HepG2 (cell line): ENCODE results near the gene PSKH1. TPM values are rescaled to one million over a fixed set of nuclear protein-coding genes. Genes with fewer than 3 reads are reported as not detected.

Source experiments
- CENPT ChIP-seq: sonication (generic); formaldehyde crosslinking; IDR thresholded peaks from 2 replicates; pipeline ENCODE4 v1.8.0; 2022; ENCODE audit warnings: low read depth, mild to moderate bottlenecking, moderate library complexity, missing genetic modification reagents
- ETS1 ChIP-seq: sonication (generic); formaldehyde crosslinking; IDR thresholded peaks from 2 replicates; pipeline ENCODE4 v1.4.0; 2020; ENCODE audit warnings: missing genetic modification reagents
- FOXA3 ChIP-seq: IDR thresholded peaks from 2 replicates; pipeline ENCODE4 v1.6.1; 2016; ENCODE audit warnings: missing genetic modification reagents, missing compliant biosample characterization
- HHEX ChIP-seq: IDR thresholded peaks from 2 replicates; pipeline ENCODE4 v1.6.1; 2016; ENCODE audit warnings: control low read depth
- HNF4A ChIP-seq: sonication (generic); formaldehyde crosslinking; IDR thresholded peaks from 2 replicates; pipeline ENCODE4 v1.4.0; 2020; ENCODE audit warnings: missing genetic modification reagents
- KDM2A ChIP-seq: sonication (generic); formaldehyde crosslinking; IDR thresholded peaks from 2 replicates; pipeline ENCODE4 v1.4.0; 2020; ENCODE audit warnings: low read depth, missing genetic modification reagents, borderline replicate concordance
- NR2C2 ChIP-seq: sonication (generic); formaldehyde crosslinking; IDR thresholded peaks from 2 replicates; pipeline ENCODE4 v1.4.0; 2020; ENCODE audit warnings: missing genetic modification reagents, mild to moderate bottlenecking, moderate library complexity, borderline replicate concordance
- RBFOX2 ChIP-seq: fragments of 200-400 bp; formaldehyde crosslinking; IDR thresholded peaks from 2 replicates; pipeline ENCODE4 v1.6.1; 2017; ENCODE audit warnings: low read depth, mild to moderate bottlenecking, low read length
- SMAD1 ChIP-seq: sonication (generic); formaldehyde crosslinking; IDR thresholded peaks from 2 replicates; pipeline ENCODE4 v1.4.0; 2020; ENCODE audit warnings: missing genetic modification reagents, low read depth, mild to moderate bottlenecking, borderline replicate concordance
- SP5 ChIP-seq: IDR thresholded peaks from 2 replicates; pipeline ENCODE4 v1.6.1; 2016; ENCODE audit warnings: low read depth, borderline replicate concordance
- TGIF2 ChIP-seq: IDR thresholded peaks from 2 replicates; pipeline ENCODE4 v1.6.1; 2016; ENCODE audit warnings: control low read depth, missing compliant biosample characterization
- U2AF1 ChIP-seq: fragments of 200-400 bp; formaldehyde crosslinking; optimal IDR thresholded peaks from 2 replicates; pipeline ENCODE3; 2017; ENCODE audit warnings: mild to moderate bottlenecking, low read depth, low read length
- ZFX ChIP-seq: sonication (generic); formaldehyde crosslinking; IDR thresholded peaks from 2 replicates; pipeline ENCODE4 v1.4.0; 2020; ENCODE audit warnings: mild to moderate bottlenecking, low read depth, missing genetic modification reagents, moderate library complexity
- ZNF124 ChIP-seq: sonication (generic); formaldehyde crosslinking; IDR thresholded peaks from 2 replicates; pipeline ENCODE4 v1.4.0; 2020; ENCODE audit warnings: missing genetic modification reagents
- ZNF234 ChIP-seq: sonication (generic); formaldehyde crosslinking; conservative IDR thresholded peaks from 2 replicates; pipeline ENCODE4 v1.5.1; 2020; ENCODE audit warnings: mild to moderate bottlenecking, missing genetic modification reagents
- ZNF382 ChIP-seq: sonication (generic); formaldehyde crosslinking; IDR thresholded peaks from 2 replicates; pipeline ENCODE4 v1.5.0; 2020; ENCODE audit warnings: missing genetic modification reagents, mild to moderate bottlenecking, borderline replicate concordance
- ZNF510 ChIP-seq: sonication (generic); formaldehyde crosslinking; IDR thresholded peaks from 2 replicates; pipeline ENCODE4 v1.4.0; 2020; ENCODE audit warnings: low read depth, mild to moderate bottlenecking, missing genetic modification reagents
- ZNF629 ChIP-seq: sonication (generic); formaldehyde crosslinking; conservative IDR thresholded peaks from 2 replicates; pipeline ENCODE4 v1.5.0; 2020; ENCODE audit warnings: missing genetic modification reagents
- ZNF747 ChIP-seq: sonication (generic); formaldehyde crosslinking; IDR thresholded peaks from 2 replicates; pipeline ENCODE4 v1.8.1; 2023; ENCODE audit warnings: missing genetic modification reagents, mild to moderate bottlenecking, borderline replicate concordance
- ZZZ3 ChIP-seq: sonication (generic); formaldehyde crosslinking; IDR thresholded peaks from 2 replicates; pipeline ENCODE4 v1.4.0; 2020; ENCODE audit warnings: missing genetic modification reagents, mild to moderate bottlenecking, borderline replicate concordance
- polyA plus RNA-seq, 8 experiments: library from polyadenylated mRNA; depleted of rRNA in 3 of 8; stranded (reverse) in 7 of 8; unstranded in 1 of 8; fragments of >200 nt; fragmentation: Illumina TruSeq in 4 of 8; extraction: Trizol in 4 of 8; gene quantifications; 2 replicates each; pipeline versions ENCODE4 v1.2.1 to v1.2.3, GENCODE V29; 2011 to 2016; ENCODE audit warnings: low read depth in 4 of 8, missing spikeins in 1 of 8, mixed read lengths in 1 of 8; ENCODE audit not compliant: insufficient read depth in 1 of 8
- total RNA-seq, 5 experiments: library from RNA; depleted of rRNA; stranded (reverse); fragments of >200 nt; fragmentation: Illumina TruSeq; extraction: Trizol; gene quantifications; 2 replicates each; pipeline ENCODE4 v1.2.3, GENCODE V29; 2016; ENCODE audit warnings: low read depth in 1 of 5
- TF ChIP-seq, protein P1 (sequence below): sonication (generic); formaldehyde crosslinking; IDR thresholded peaks from 2 replicates; pipeline ENCODE4 v1.5.0; 2020; ENCODE audit warnings: missing genetic modification reagents
- TF ChIP-seq, protein P2 (sequence below): sonication (generic); formaldehyde crosslinking; IDR thresholded peaks from 2 replicates; pipeline ENCODE4 v1.4.0; 2020; ENCODE audit warnings: missing genetic modification reagents; ENCODE audit errors: not compliant biosample characterization
- TF ChIP-seq, protein P3 (sequence below): sonication (generic); formaldehyde crosslinking; IDR thresholded peaks from 2 replicates; pipeline ENCODE4 v1.8.0; 2022; ENCODE audit warnings: missing genetic modification reagents, mild to moderate bottlenecking, moderate library complexity, borderline replicate concordance

PSKH1 gene
- total and polyA plus RNA-seq, 2 of the 13 experiments (the other 11 are each of a cell fraction or from before 2014, with no cell fraction given) = 8.4 to 19.1 TPM

DNA sequence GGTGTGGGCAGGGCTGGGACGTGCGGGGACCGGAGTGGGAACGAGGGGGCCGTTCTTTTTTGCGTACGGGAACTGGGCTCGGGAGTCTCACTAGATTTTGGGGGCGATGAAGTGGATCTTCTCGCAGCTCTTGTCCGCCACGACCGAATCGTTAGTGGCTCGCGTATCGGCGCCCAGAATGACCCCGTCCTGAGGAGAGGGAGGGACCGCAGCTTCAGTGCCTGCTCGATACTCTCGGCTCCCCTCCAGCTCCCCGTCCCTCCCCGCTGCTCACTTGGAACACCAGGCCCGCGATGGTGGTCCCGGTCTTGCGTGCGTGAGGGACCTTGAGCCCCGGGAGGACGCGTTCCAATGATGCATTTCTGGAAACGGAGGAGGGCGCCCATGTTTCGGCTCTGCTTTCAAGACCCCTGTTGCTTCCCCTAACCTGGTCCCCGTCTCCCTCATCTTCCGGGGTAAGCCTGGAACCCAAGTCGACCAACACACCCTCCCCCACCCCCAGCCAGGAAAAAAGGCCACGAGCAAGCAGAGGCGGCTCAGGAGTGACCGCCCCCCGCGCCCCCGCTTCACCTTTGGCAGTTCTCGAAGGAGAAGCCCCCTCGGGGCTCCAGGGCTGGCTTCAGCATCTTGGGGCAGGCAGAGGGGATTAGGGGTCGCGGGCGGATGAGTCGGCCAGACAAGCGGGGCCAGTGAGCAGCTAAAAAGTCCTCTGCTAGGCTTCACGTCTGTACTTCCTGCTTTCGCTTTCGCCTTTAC lies 43.2 kb downstream of the PSKH1 start, which contains the start of gene PSMB10 (continued):
- TF ChIP-seq HNF4A (CRISPR knock-in tag) (no peak; the same call in 1 of the 2 replicates), ZNF510 (CRISPR knock-in tag) (peak; percentile 53; the same call in 1 of the 2 replicates), ZNF747 (no peak), HHEX (CRISPR knock-in tag) (no peak), ETS1 (CRISPR knock-in tag) (no peak), RBFOX2 (peak; percentile 39; the same call in 1 of the 2 replicates), TGIF2 (CRISPR knock-in tag) (peak; percentile 17; the same call in 1 of the 2 replicates), SMAD1 (CRISPR knock-in tag) (peak; percentile 54; the same call in 1 of the 2 replicates), ZNF234 (CRISPR knock-in tag) (no peak), ZZZ3 (CRISPR knock-in tag) (no peak), KDM2A (peak; percentile 27; the same call in 1 of the 2 replicates), FOXA3 (CRISPR knock-in tag) (no peak), ZNF629 (CRISPR knock-in tag) (peak; percentile 4; the same call in 1 of the 2 replicates), ZNF124 (CRISPR knock-in tag) (0 out of 2 replicates have a peak, but pooled peaks have one; percentile 14), U2AF1 (peak; percentile 10), NR2C2 (no peak; the same call in none of the 2 replicates), ZNF382 (no peak), ZFX (0 out of 2 replicates have a peak, but pooled peaks have one; percentile 13), SP5 (CRISPR knock-in tag) (no peak), CENPT (CRISPR knock-in tag) (0 out of 2 replicates have a peak, but pooled peaks have one; percentile 17)
- TF ChIP-seq, protein P1, sequence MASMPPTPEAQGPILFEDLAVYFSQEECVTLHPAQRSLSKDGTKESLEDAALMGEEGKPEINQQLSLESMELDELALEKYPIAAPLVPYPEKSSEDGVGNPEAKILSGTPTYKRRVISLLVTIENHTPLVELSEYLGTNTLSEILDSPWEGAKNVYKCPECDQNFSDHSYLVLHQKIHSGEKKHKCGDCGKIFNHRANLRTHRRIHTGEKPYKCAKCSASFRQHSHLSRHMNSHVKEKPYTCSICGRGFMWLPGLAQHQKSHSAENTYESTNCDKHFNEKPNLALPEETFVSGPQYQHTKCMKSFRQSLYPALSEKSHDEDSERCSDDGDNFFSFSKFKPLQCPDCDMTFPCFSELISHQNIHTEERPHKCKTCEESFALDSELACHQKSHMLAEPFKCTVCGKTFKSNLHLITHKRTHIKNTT (CRISPR knock-in tag) = no peak
- TF ChIP-seq, protein P2, sequence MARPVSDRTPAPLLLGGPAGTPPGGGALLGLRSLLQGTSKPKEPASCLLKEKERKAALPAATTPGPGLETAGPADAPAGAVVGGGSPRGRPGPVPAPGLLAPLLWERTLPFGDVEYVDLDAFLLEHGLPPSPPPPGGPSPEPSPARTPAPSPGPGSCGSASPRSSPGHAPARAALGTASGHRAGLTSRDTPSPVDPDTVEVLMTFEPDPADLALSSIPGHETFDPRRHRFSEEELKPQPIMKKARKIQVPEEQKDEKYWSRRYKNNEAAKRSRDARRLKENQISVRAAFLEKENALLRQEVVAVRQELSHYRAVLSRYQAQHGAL (CRISPR knock-in tag) = no peak
- TF ChIP-seq, protein P3, sequence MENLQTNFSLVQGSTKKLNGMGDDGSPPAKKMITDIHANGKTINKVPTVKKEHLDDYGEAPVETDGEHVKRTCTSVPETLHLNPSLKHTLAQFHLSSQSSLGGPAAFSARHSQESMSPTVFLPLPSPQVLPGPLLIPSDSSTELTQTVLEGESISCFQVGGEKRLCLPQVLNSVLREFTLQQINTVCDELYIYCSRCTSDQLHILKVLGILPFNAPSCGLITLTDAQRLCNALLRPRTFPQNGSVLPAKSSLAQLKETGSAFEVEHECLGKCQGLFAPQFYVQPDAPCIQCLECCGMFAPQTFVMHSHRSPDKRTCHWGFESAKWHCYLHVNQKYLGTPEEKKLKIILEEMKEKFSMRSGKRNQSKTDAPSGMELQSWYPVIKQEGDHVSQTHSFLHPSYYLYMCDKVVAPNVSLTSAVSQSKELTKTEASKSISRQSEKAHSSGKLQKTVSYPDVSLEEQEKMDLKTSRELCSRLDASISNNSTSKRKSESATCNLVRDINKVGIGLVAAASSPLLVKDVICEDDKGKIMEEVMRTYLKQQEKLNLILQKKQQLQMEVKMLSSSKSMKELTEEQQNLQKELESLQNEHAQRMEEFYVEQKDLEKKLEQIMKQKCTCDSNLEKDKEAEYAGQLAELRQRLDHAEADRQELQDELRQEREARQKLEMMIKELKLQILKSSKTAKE = peak; percentile 58
